ENCODE measurements around the gene RAF1. TPM values are rescaled to one million over a fixed set of nuclear protein-coding genes. Genes with fewer than 3 reads are reported as not detected.
"Not testable (repeated sequence)": the region's sequence is repeated elsewhere in the genome, so short reads cannot be mapped to it uniquely, and the experiment has no call there.

Gene RAF1
- total RNA-seq, 2 donors from 2014 or later: 158 to 183 TPM

- Histone ChIP-seq H3K4me3 (no peak overlapping the region), H3K4me1 (ENCODE audit: control insufficient read depth in 1 of 2, low read depth in 2 of 2) (peaks cover 0 to 11% of the 10 kb centered on the region in 2 donors), H3K27me3 (replicated peaks; ENCODE audit: insufficient read depth) (no peaks in the 10 kb centered on the region), H3K36me3 (no peaks in the 10 kb centered on the region), H3K9me3 (no peaks in the 10 kb centered on the region), H3K27ac (no peak overlapping the region)
- peak; percentile 51 for TF ChIP-seq CTCF (IDR thresholded peaks at IDR 0.05)
- ATAC-seq (ENCODE audit: insufficient number of reproducible peaks, low FRiP score, low read depth): peak; percentile 75
- no peak for DNase-seq (ENCODE audit: low spot score)
These were observed 42.8 kb upstream of the RAF1 start for GRCh38 chr3:12706504-12707253.

- Histone ChIP-seq H3K36me3 (no peaks in the 10 kb centered on the region), H3K27ac (no peak overlapping the region), H3K9me3 (no peaks in the 10 kb centered on the region), H3K4me1 (ENCODE audit: control insufficient read depth in 1 of 2, low read depth in 2 of 2) (peaks cover 0 to 11% of the 10 kb centered on the region in 2 donors), H3K4me3 (no peak overlapping the region), H3K27me3 (replicated peaks; ENCODE audit: insufficient read depth) (no peaks in the 10 kb centered on the region)
- ATAC-seq (ENCODE audit: insufficient number of reproducible peaks, low FRiP score, low read depth) (no peak), DNase-seq (ENCODE audit: low spot score) (no peak)
- TF ChIP-seq CTCF (IDR thresholded peaks at IDR 0.05): no peak
These were observed 42.1 kb upstream of the RAF1 start for GRCh38 chr3:12705981-12706380.

- H3K9me3 ChIP-seq: no peaks in the 10 kb centered on the region
- DNase-seq (ENCODE audit: low spot score) (no peak), ATAC-seq (ENCODE audit: insufficient number of reproducible peaks, low FRiP score, low read depth) (no peak)
- H3K4me1 ChIP-seq (ENCODE audit: control insufficient read depth in 1 of 2, low read depth in 2 of 2): peaks cover 0 to 11% of the 10 kb centered on the region in 2 donors
- no peak overlapping the region for H3K27ac ChIP-seq
- H3K4me3 ChIP-seq: no peak overlapping the region
- TF ChIP-seq CTCF (IDR thresholded peaks at IDR 0.05): no peak
- no peaks in the 10 kb centered on the region for H3K36me3 ChIP-seq
- no peaks in the 10 kb centered on the region for H3K27me3 ChIP-seq (replicated peaks; ENCODE audit: insufficient read depth)
These were observed 41.5 kb upstream of the RAF1 start for GRCh38 chr3:12705374-12705926.

- DNase-seq (ENCODE audit: low spot score): no peak
- Histone ChIP-seq H3K9me3 (no peaks in the 10 kb centered on the region), H3K4me3 (no peak overlapping the region), H3K27ac (no peak overlapping the region), H3K27me3 (replicated peaks; ENCODE audit: insufficient read depth) (no peaks in the 10 kb centered on the region), H3K36me3 (no peaks in the 10 kb centered on the region), H3K4me1 (ENCODE audit: control insufficient read depth in 1 of 2, low read depth in 2 of 2) (no peaks in the 10 kb centered on the region)
- TF ChIP-seq CTCF (IDR thresholded peaks at IDR 0.05): no peak
- no peak for ATAC-seq (ENCODE audit: insufficient number of reproducible peaks, low FRiP score, low read depth)
These were observed 38.6 kb upstream of the RAF1 start for GRCh38 chr3:12702501-12702900.

GRCh38 chr3:12701601-12702000, 37.7 kb upstream of the RAF1 start:
- DNase-seq (ENCODE audit: low spot score); H3K27me3 ChIP-seq (replicated peaks; ENCODE audit: insufficient read depth); H3K4me1 ChIP-seq (ENCODE audit: control insufficient read depth in 1 of 2, low read depth in 2 of 2); H3K27ac ChIP-seq; ATAC-seq (ENCODE audit: insufficient number of reproducible peaks, low FRiP score, low read depth); H3K4me3 ChIP-seq; H3K9me3 ChIP-seq; H3K36me3 ChIP-seq: not testable (repeated sequence)
